MV-4-11 (cell line): Measurements from ENCODE around the gene HJV.
A peak's percentile ranks its signal among the peaks of the same experiment; 100 is the strongest.

Experiments
- DNase-seq: peaks from one replicate; lab custom pipeline; 2025; lab: John Stamatoyannopoulos, UW

The HJV gene

GRCh38 chr1:145977486-145978470, 43.8 kb downstream of the HJV start:
- DNase-seq = peak; percentile 79

GRCh38 chr1:145977016-145977415, 44.5 kb downstream of the HJV start:
- no peak for DNase-seq

- no peak for DNase-seq
Measured at GRCh38 chr1:145975216-145975615, 46.3 kb downstream of the HJV start.

- DNase-seq = no peak
Measured at GRCh38 chr1:145974721-145975120, 46.8 kb downstream of the HJV start.

- no peak for DNase-seq
Measured at GRCh38 chr1:145972580-145972979, 49.0 kb downstream of the HJV start.
